ENCODE results near the gene SORBS2.
A peak's percentile ranks its signal among the peaks of the same experiment; 100 is the strongest.

Gene SORBS2

GRCh38 chr4:185797596-185798338 is 14.2 kb downstream of the SORBS2 start:
- no peak for DNase-seq

GRCh38 chr4:185797018-185797417 is 15.0 kb downstream of the SORBS2 start:
- no peak for DNase-seq

- DNase-seq = no peak
Observed at GRCh38 chr4:185796176-185796575, 15.8 kb downstream of the SORBS2 start.

GRCh38 chr4:185794637-185795036 is 17.4 kb downstream of the SORBS2 start:
- DNase-seq = no peak

GRCh38 chr4:185793716-185794115 is 18.3 kb downstream of the SORBS2 start:
- DNase-seq = no peak

GRCh38 chr4:185793116-185793485 is 18.9 kb downstream of the SORBS2 start:
- DNase-seq = no peak

- DNase-seq = peak; percentile 98
Observed at GRCh38 chr4:185792384-185793115, 19.4 kb downstream of the SORBS2 start.

GRCh38 chr4:185787926-185788679 is 23.9 kb downstream of the SORBS2 start:
- no peak for DNase-seq

GRCh38 chr4:185786422-185786821 is 25.6 kb downstream of the SORBS2 start:
- DNase-seq = no peak

GRCh38 chr4:185783574-185783973 is 28.4 kb downstream of the SORBS2 start:
- no peak for DNase-seq

GRCh38 chr4:185782523-185782922 is 29.5 kb downstream of the SORBS2 start:
- peak; percentile 48 for DNase-seq

GRCh38 chr4:185781555-185782215 is 30.3 kb downstream of the SORBS2 start:
- no peak for DNase-seq

GRCh38 chr4:185780472-185780871 is 31.5 kb downstream of the SORBS2 start:
- no peak for DNase-seq

GRCh38 chr4:185779517-185779916 is 32.5 kb downstream of the SORBS2 start:
- peak; percentile 61 for DNase-seq

- no peak for DNase-seq
Observed at GRCh38 chr4:185778307-185778706, 33.7 kb downstream of the SORBS2 start.

GRCh38 chr4:185775792-185776555 is 36.0 kb downstream of the SORBS2 start:
- DNase-seq = peak; percentile 44

GRCh38 chr4:185774845-185775680 is 36.9 kb downstream of the SORBS2 start:
- DNase-seq = peak; percentile 92

GRCh38 chr4:185774131-185774653 is 37.8 kb downstream of the SORBS2 start:
- no peak for DNase-seq

- no peak for DNase-seq
Observed at GRCh38 chr4:185773419-185773818, 38.6 kb downstream of the SORBS2 start.

- no peak for DNase-seq
Observed at GRCh38 chr4:185772391-185773093, 39.5 kb downstream of the SORBS2 start.
